ENCODE measurements around the gene SORT1. TPM values are rescaled to one million over a fixed set of nuclear protein-coding genes. Genes with fewer than 3 reads are reported as not detected.

SORT1 gene
- total RNA-seq, 8 experiments from 2014 or later = 6.7 to 52.3 (median 41.4) TPM

- H3K27ac ChIP-seq = no peak overlapping the region
- ATAC-seq (replicated peaks in 6 of 8) = no peak
- in situ Hi-C loops (cut with MboI; ENCODE audit: low pct_unique_long_range_greater_than_20kb in 2 of 9, low sequenced_read_pairs in 9 of 9, unreplicated experiment in 9 of 9) = loop anchor here in 3 of 9 experiments (10.0 to 25.0 kb wide), 2 partner anchors 115 to 123 kb away; partner anchors contain the start of gene SORT1 (in 3 of the 3)
- H3K4me1 ChIP-seq (replicated peaks in 1 of 2) = peaks cover 17 to 19% of the 10 kb centered on the region in 2 donors
- 79 to 100% (median 98%) methylated on average over 1 to 13 of the region's 13 CpGs; no CpG with 5 or more reads in 4 of the 10 experiments for WGBS, 10 experiments
- H3K4me3 ChIP-seq = no peak overlapping the region
Measured at GRCh38 chr1:109272021-109272799, 125.5 kb downstream of the SORT1 start.

- in situ Hi-C loops (cut with MboI; ENCODE audit: low pct_unique_long_range_greater_than_20kb in 2 of 9, low sequenced_read_pairs in 9 of 9, unreplicated experiment in 9 of 9) = loop anchor here in 3 of 9 experiments (10.0 to 25.0 kb wide), 2 partner anchors 116 to 123 kb away; partner anchors contain the start of gene SORT1 (in 3 of the 3)
- Histone ChIP-seq H3K4me3 (no peak overlapping the region), H3K4me1 (replicated peaks in 1 of 2) (peaks cover 16 to 17% of the 10 kb centered on the region in 2 donors), H3K27ac (no peak overlapping the region)
- WGBS, 10 experiments = 17 to 100% (median 93%) methylated on average over 1 to 4 of the region's 6 CpGs; no CpG with 5 or more reads in 4 of the 10 experiments
- no peak for ATAC-seq (replicated peaks in 6 of 8)
Measured at GRCh38 chr1:109271458-109271857, 126.3 kb downstream of the SORT1 start.

GRCh38 chr1:109270623-109271317 is 126.9 kb downstream of the SORT1 start:
- in situ Hi-C loops (cut with MboI; ENCODE audit: low pct_unique_long_range_greater_than_20kb in 2 of 9, low sequenced_read_pairs in 9 of 9, unreplicated experiment in 9 of 9) = loop anchor here in 3 of 9 experiments (10.0 to 25.0 kb wide), 2 partner anchors 117 to 124 kb away; partner anchors contain the start of gene SORT1 (in 3 of the 3)
- H3K27ac ChIP-seq = no peak overlapping the region
- no peak for ATAC-seq (replicated peaks in 6 of 8)

GRCh38 chr1:109269981-109270622 is 127.6 kb downstream of the SORT1 start:
- 20 to 100% (median 94%) methylated on average over 1 to 17 of the region's 17 CpGs; no CpG with 5 or more reads in 6 of the 10 experiments for WGBS, 10 experiments
- in situ Hi-C loops (cut with MboI; ENCODE audit: low pct_unique_long_range_greater_than_20kb in 2 of 9, low sequenced_read_pairs in 9 of 9, unreplicated experiment in 9 of 9) = loop anchor here in 3 of 9 experiments (10.0 to 25.0 kb wide), 2 partner anchors 117 to 125 kb away; partner anchors contain the start of gene SORT1 (in 3 of the 3)
- H3K27ac ChIP-seq = no peak overlapping the region
- no peak for ATAC-seq (replicated peaks in 6 of 8)
- peaks cover 11 to 13% of the 10 kb centered on the region in 2 donors for H3K4me1 ChIP-seq (replicated peaks in 1 of 2)
- no peak overlapping the region for H3K4me3 ChIP-seq

More at GRCh38 chr1:109270623-109271317, 126.9 kb downstream of the SORT1 start:
- 91 to 95% (median 94%) methylated on average over 4 to 7 of the region's 20 CpGs; no CpG with 5 or more reads in 7 of the 10 experiments for WGBS, 10 experiments
- peaks cover 16 to 17% of the 10 kb centered on the region in 2 donors for H3K4me1 ChIP-seq (replicated peaks in 1 of 2)
- H3K4me3 ChIP-seq = no peak overlapping the region

GRCh38 chr1:109269212-109269980 is 128.3 kb downstream of the SORT1 start:
- Histone ChIP-seq H3K4me3 (no peak overlapping the region), H3K4me1 (replicated peaks in 1 of 2) (peaks cover 4 to 6% of the 10 kb centered on the region in 2 donors), H3K27ac (no peak overlapping the region)
- in situ Hi-C loops (cut with MboI; ENCODE audit: low pct_unique_long_range_greater_than_20kb in 2 of 9, low sequenced_read_pairs in 9 of 9, unreplicated experiment in 9 of 9) = loop anchor here in 2 of 9 experiments (25.0 kb wide), 1 partner anchor 118 kb away; the partner anchor contains the start of gene SORT1 (in 2 of the 2)
- peak in 2 of 8 experiments; percentile 7 to 16 for ATAC-seq (replicated peaks in 6 of 8)
- 88 to 100% (median 100%) methylated on average over 1 to 21 of the region's 33 CpGs; no CpG with 5 or more reads in 5 of the 10 experiments for WGBS, 10 experiments

- 80 to 100% (median 94%) methylated on average over 1 to 7 of the region's 29 CpGs; no CpG with 5 or more reads in 6 of the 10 experiments for WGBS, 10 experiments
- peaks cover 0 to 5% of the 10 kb centered on the region in 2 donors for H3K4me1 ChIP-seq (replicated peaks in 1 of 2)
- no peak overlapping the region for H3K27ac ChIP-seq
- H3K4me3 ChIP-seq = no peak overlapping the region
- in situ Hi-C loops (cut with MboI; ENCODE audit: low pct_unique_long_range_greater_than_20kb in 2 of 9, low sequenced_read_pairs in 9 of 9, unreplicated experiment in 9 of 9) = loop anchor here in 2 of 9 experiments (25.0 kb wide), 1 partner anchor 119 kb away; the partner anchor contains the start of gene SORT1 (in 2 of the 2)
- peak in 1 of 8 experiments; percentile 3 for ATAC-seq (replicated peaks in 6 of 8)
Measured at GRCh38 chr1:109268431-109269211, 129.1 kb downstream of the SORT1 start.

GRCh38 chr1:109267743-109268300 is 129.9 kb downstream of the SORT1 start:
- no peak for ATAC-seq (replicated peaks in 6 of 8)
- H3K4me1 ChIP-seq (replicated peaks in 1 of 2) = peaks cover 0 to 7% of the 10 kb centered on the region in 2 donors
- no peak overlapping the region for H3K4me3 ChIP-seq
- in situ Hi-C loops (cut with MboI; ENCODE audit: low pct_unique_long_range_greater_than_20kb in 2 of 9, low sequenced_read_pairs in 9 of 9, unreplicated experiment in 9 of 9) = loop anchor here in 2 of 9 experiments (25.0 kb wide), 1 partner anchor 119 kb away; the partner anchor contains the start of gene SORT1 (in 2 of the 2)
- no peak overlapping the region for H3K27ac ChIP-seq
- WGBS, 10 experiments = 87 to 100% (median 96%) methylated on average over 3 to 17 of the region's 17 CpGs; no CpG with 5 or more reads in 3 of the 10 experiments

- peaks cover 0 to 7% of the 10 kb centered on the region in 2 donors for H3K4me1 ChIP-seq (replicated peaks in 1 of 2)
- no peak overlapping the region for H3K27ac ChIP-seq
- WGBS, 10 experiments = 59 to 100% (median 92%) methylated on average over 3 to 11 of the region's 11 CpGs; no CpG with 5 or more reads in 4 of the 10 experiments
- H3K4me3 ChIP-seq = no peak overlapping the region
- no peak for ATAC-seq (replicated peaks in 6 of 8)
- in situ Hi-C loops (cut with MboI; ENCODE audit: low pct_unique_long_range_greater_than_20kb in 2 of 9, low sequenced_read_pairs in 9 of 9, unreplicated experiment in 9 of 9) = loop anchor here in 2 of 9 experiments (25.0 kb wide), 1 partner anchor 120 kb away; the partner anchor contains the start of gene SORT1 (in 2 of the 2)
Measured at GRCh38 chr1:109266965-109267364, 130.8 kb downstream of the SORT1 start.

- no peak overlapping the region for H3K4me3 ChIP-seq
- no peak for ATAC-seq (replicated peaks in 6 of 8)
- WGBS, 10 experiments = 47 to 100% (median 93%) methylated on average over 1 to 9 of the region's 13 CpGs; no CpG with 5 or more reads in 5 of the 10 experiments
- peaks cover 3 to 8% of the 10 kb centered on the region in 2 donors for H3K4me1 ChIP-seq (replicated peaks in 1 of 2)
- in situ Hi-C loops (cut with MboI; ENCODE audit: low pct_unique_long_range_greater_than_20kb in 2 of 9, low sequenced_read_pairs in 9 of 9, unreplicated experiment in 9 of 9) = loop anchor here in 2 of 9 experiments (25.0 kb wide), 1 partner anchor 121 kb away; the partner anchor contains the start of gene SORT1 (in 2 of the 2)
- no peak overlapping the region for H3K27ac ChIP-seq
Measured at GRCh38 chr1:109265741-109266330, 131.9 kb downstream of the SORT1 start.

- WGBS, 10 experiments = 78 to 95% (median 88%) methylated on average over 2 to 4 of the region's 4 CpGs; no CpG with 5 or more reads in 7 of the 10 experiments
- Histone ChIP-seq H3K4me3 (no peak overlapping the region), H3K4me1 (replicated peaks in 1 of 2) (peaks cover 11 to 16% of the 10 kb centered on the region in 2 donors), H3K27ac (no peak overlapping the region)
- in situ Hi-C loops (cut with MboI; ENCODE audit: low pct_unique_long_range_greater_than_20kb in 2 of 9, low sequenced_read_pairs in 9 of 9, unreplicated experiment in 9 of 9) = loop anchor here in 2 of 9 experiments (25.0 kb wide), 1 partner anchor 122 kb away; the partner anchor contains the start of gene SORT1 (in 2 of the 2)
- no peak for ATAC-seq (replicated peaks in 6 of 8)
Measured at GRCh38 chr1:109265016-109265415, 132.7 kb downstream of the SORT1 start.
